Mesothelial cell of epicardium (in vitro differentiated cells): ENCODE data around the gene PARD3B. TPM values are rescaled to one million over a fixed set of nuclear protein-coding genes. Genes with fewer than 3 reads are reported as not detected.
A peak's percentile ranks its signal among the peaks of the same experiment; 100 is the strongest.

ENCODE experiments used
- DNase-seq, 2 experiments: peaks; one replicate each; pipeline ENCODE4 v3.0.0; 2021; ENCODE audit warnings: low spot score in 2 of 2; ENCODE audit not compliant: unreplicated experiment in 2 of 2
- H3K27ac Mint-ChIP-seq: 2 replicates; pipeline ENCODE4 v1.8.0; 2021; ENCODE audit warnings: mixed read lengths
- H3K27me3 Mint-ChIP-seq: 2 replicates; pipeline ENCODE4 v1.8.0; 2021; ENCODE audit warnings: low read depth, mixed read lengths
- H3K36me3 Mint-ChIP-seq: 2 replicates; pipeline ENCODE4 v1.8.0; 2021; ENCODE audit warnings: mixed read lengths
- H3K4me1 Mint-ChIP-seq: 2 replicates; pipeline ENCODE4 v1.8.0; 2021; ENCODE audit warnings: mixed read lengths
- H3K4me3 Mint-ChIP-seq: 2 replicates; pipeline ENCODE4 v1.8.0; 2021; ENCODE audit warnings: mild to moderate bottlenecking, moderate library complexity, mixed read lengths
- H3K9me3 Mint-ChIP-seq: 2 replicates; pipeline ENCODE4 v1.8.0; 2021; ENCODE audit warnings: mixed read lengths
- CTCF ChIP-seq: fragments of 200-600 bp; sonication (generic); IDR thresholded peaks from one replicate; pipeline ENCODE4 v1.5.0; 2021; ENCODE audit warnings: antibody characterized with exemption; ENCODE audit not compliant: unreplicated experiment
- total RNA-seq: library from RNA; stranded (reverse); gene quantifications from 3 replicates; pipeline ENCODE4 v1.2.1, GENCODE V29; 2021

PARD3B gene
- total RNA-seq, 1 donor from 2014 or later: 23.4 TPM

- TF ChIP-seq CTCF: no peak
- Mint-ChIP-seq H3K4me1 (peaks cover 1% of the 10 kb centered on the region), H3K27me3 (no peaks in the 10 kb centered on the region), H3K9me3 (peaks cover 35% of the 10 kb centered on the region), H3K27ac (no peak overlapping the region), H3K36me3 (peaks cover 11% of the 10 kb centered on the region), H3K4me3 (no peak overlapping the region)
- DNase-seq: no peak
Measured at GRCh38 chr2:204860274-204860673, 315.0 kb downstream of the PARD3B start.

DNA sequence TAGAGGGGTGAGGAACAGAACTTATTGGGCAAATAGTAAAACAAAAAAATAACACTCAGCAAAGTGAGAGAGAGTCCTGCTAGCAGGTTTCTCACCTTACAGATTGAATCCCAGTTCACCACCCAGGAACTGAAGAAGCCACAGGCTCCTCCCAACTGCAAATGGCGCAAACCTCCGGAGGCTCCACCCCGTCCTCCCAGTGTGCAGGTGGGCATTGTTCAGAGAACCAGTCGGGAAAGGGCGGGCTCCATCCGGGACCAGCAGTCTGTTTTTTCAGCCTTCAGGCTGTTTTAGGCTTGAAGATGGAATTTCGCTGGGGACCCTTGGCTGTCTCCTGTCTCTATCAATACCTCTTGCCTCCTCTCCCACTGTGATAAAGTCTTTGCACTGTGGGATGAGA lies 317.5 kb downstream of the PARD3B start:
- H3K27ac Mint-ChIP-seq: no peak overlapping the region
- no peak overlapping the region for H3K4me3 Mint-ChIP-seq
- peaks cover 2% of the 10 kb centered on the region for H3K36me3 Mint-ChIP-seq
- DNase-seq: no peak
- no peaks in the 10 kb centered on the region for H3K27me3 Mint-ChIP-seq
- peaks cover 26% of the 10 kb centered on the region for H3K9me3 Mint-ChIP-seq
- TF ChIP-seq CTCF: no peak
- no peaks in the 10 kb centered on the region for H3K4me1 Mint-ChIP-seq

DNA sequence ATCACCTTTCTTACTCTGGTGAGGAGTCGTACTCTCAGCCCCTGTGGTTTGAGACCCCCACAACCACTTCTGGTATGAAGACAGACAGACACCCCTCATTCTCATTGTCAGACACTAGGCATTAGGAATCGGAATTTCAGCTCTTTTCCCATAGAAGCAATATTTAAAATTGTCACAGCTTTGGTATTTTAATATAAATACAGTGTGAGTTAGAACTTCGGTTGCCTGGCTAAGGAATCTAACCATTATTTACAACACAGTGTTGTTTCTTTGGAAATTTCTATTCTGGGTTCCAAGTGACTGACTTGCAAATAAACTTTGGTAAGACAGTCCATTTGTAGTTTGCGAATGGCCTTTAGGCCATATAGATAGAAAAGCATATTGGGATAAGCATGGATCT lies 318.1 kb downstream of the PARD3B start:
- no peak overlapping the region for H3K4me3 Mint-ChIP-seq
- no peaks in the 10 kb centered on the region for H3K4me1 Mint-ChIP-seq
- H3K27ac Mint-ChIP-seq: no peak overlapping the region
- H3K36me3 Mint-ChIP-seq: peaks cover 2% of the 10 kb centered on the region
- H3K27me3 Mint-ChIP-seq: no peaks in the 10 kb centered on the region
- no peak for DNase-seq
- no peak for TF ChIP-seq CTCF
- H3K9me3 Mint-ChIP-seq: peaks cover 26% of the 10 kb centered on the region

DNA sequence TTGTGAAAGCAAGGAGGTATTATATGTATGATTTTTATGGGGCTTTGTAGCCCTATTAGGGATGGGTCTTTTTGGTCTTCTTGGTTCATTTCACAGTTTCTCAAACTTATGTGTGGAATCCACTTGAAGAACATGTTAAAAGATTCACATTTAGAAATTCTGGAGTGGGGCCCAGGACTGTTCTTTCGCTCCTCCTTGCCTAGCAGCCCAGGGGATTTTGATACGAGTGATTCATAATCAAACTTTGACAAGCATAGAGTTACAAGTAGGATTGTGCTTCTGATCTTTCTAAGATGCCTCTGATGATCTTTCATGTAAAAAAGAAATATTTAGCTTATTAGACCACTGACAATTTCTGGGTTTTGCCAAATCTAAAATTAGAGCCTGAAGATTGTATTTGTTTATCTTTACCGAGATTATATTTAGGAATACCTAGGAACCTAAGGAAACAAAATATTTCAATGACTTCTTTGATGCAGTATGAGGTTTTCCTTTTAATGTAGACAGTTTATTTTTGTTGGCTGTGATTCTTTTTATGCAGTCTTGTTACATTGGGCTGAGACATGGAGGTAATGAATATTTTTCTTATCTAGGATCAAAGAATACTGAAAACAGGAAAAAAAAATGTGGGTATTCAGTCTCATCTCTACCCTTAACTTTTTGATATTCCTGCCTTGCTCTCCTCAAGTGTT lies 324.0 kb downstream of the PARD3B start:
- no peak overlapping the region for H3K4me3 Mint-ChIP-seq
- no peaks in the 10 kb centered on the region for H3K36me3 Mint-ChIP-seq
- H3K4me1 Mint-ChIP-seq: peaks cover 26% of the 10 kb centered on the region
- TF ChIP-seq CTCF: no peak
- no peaks in the 10 kb centered on the region for H3K27me3 Mint-ChIP-seq
- DNase-seq: no peak
- H3K9me3 Mint-ChIP-seq: peaks cover 17% of the 10 kb centered on the region
- peak overlapping the region; percentile 18 for H3K27ac Mint-ChIP-seq

GRCh38 chr2:204870053-204870452 lies 324.8 kb downstream of the PARD3B start:
- Mint-ChIP-seq H3K9me3 (peaks cover 14% of the 10 kb centered on the region), H3K27me3 (no peaks in the 10 kb centered on the region), H3K27ac (peak overlapping the region; percentile 43), H3K36me3 (no peaks in the 10 kb centered on the region), H3K4me3 (no peak overlapping the region), H3K4me1 (peaks cover 26% of the 10 kb centered on the region)
- no peak for TF ChIP-seq CTCF
- no peak for DNase-seq
